ENCODE data around the gene CCL23. TPM values are rescaled to one million over a fixed set of nuclear protein-coding genes. Genes with fewer than 3 reads are reported as not detected.

The CCL23 gene
- polyA plus RNA-seq, 5 donors, result 0.48 to 0.65 (median 0.65) TPM; not detected in 2

DNA sequence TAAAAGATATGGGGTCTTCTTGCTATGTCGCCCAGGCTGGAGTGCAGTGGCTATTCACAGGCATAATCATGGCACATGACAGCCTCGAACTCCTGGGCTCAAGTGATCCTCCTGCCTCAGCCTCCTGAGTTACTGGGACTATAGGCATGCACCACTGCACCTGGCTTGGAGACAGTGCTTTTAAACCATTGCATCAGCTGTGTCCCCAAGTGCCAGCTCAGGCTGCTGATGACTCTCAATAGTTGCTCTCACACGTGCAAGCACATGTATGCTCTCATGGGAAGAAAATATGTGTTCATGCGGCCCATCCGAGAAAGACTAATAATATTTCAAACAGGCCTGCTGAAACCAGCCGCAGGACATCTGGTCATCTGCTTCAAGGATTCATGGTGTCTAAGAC lies 45.2 kb downstream of the CCL23 start:
- DNase-seq, result no peak

DNA sequence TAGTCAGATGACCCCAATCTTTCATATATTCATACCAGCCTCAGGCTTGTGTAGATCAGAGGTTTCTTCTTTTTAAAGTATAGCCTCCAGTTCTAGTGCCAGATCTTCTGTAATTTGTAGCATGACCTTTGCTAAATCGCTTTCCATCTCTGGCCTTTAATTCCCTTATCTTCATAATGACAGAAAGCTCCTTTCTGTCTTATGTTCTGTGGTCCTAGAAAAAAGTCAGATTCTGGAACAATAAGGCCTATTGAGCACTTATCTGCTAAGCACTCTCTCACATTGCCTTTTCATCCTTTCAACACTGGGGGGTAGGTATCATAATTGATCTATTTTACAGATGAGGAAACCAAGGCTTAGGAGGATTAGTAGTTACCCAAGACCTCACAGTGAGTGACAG lies 45.7 kb downstream of the CCL23 start:
- no peak for DNase-seq

DNA sequence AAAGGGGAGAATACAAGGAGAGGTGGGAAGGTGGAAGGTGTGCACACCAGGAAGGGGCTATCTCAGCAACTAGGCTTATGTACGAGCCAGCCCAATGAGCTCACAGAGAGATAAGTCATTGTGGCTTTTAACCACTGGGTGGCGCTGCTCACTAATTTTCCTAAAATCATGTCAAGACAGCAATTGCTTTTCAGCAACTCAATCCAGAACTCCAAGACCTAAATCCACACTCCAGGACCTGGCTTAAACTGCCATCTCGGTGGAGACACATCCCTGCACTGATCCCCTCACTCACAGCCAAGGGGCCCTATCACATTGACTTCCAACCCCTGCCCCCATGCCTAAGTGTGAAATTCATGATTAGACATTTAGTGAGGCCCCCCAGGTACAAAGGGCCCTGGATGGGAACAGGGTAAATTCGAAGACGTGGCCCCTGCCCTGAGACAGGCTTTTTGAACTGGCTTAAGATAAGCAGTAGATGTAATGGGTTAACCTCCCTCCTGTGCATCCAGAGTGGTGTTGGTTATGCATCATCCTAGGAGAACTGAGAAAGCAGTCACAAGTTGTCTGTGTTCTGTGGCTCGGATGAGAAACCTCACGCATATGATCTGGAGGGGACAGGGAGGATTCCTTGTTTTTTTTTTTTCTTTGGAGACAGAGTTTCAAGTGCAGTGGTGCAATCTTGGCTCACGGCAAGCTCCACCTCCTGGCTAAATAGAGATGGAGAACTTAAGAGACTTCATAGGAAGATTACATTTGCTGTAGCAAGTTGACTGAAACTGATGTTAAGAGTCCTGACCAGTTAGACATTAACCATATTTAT lies 48.0 kb downstream of the CCL23 start:
- DNase-seq, result peak; percentile 65 to 79

DNA sequence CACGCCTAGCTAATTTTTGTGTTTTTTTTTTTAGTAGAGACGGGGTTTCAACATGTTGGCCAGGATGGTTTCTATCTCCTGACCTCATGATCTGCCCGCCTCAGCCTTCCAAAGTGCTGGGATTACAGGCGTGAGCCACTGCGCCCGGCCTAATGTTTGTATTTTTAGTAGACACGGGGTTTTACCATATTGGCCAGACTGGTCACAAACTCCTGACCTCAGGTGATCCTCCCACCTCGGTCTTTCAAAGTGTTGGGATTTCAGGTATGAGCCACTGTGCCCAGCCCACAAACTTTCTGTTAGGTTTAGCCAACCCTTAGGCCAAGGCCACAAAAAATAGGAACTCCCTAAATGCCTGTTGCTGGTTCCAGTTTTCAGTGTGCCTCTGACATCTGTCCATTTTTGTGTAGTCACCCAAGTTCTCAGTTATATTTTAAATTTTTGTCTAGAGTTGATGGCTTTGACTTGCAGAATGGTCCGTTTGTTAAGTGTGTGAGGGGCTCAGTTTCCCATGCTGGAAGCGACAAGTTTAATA lies 49.2 kb downstream of the CCL23 start:
- DNase-seq, result no peak

DNA sequence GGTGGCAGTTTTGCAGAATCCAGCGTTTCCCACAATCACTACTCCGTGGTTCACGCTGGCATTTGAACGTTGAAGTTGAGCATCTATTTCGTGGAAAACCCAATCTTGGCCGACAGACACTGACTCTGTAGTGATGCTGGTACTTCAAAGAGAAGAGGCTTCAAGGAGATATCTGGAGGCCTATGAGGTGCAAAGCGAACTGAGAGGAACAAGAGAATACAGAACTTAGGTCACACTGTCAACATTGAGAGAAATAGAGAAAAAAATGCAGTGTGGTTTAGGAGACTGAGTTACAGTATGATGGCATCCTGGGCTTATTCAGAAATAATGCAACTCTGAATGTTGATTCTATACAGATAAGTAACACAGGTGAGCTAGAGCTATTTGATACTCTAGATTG lies 52.5 kb downstream of the CCL23 start:
- no peak for DNase-seq

DNA sequence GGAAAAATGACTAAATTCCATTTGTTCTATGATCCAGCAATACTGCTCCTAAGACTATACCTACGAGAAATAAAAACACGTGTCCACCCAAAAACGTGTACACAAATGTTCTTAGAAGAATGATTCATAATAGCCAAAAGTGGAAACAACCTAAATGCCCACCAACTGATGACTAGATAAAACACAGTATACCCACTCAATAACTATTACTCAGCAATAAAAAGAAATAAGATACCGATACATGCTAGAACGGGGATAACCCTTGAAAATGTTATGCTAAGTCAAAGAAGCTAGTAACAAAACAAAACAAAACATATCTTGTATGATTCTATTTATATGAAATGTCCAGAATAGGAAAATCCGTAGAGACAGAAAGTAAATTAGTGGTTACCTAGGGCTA lies 54.1 kb downstream of the CCL23 start:
- no peak for DNase-seq

Other genes starting within 250 kb of the CCL23 start
- gene MMP28, start 222.3 kb downstream of the CCL23 start, polyA plus RNA-seq (ENCODE audit: insufficient read depth in 1 of 5, insufficient read length in 5 of 5, low replicate concordance in 1 of 5), result 10 to 100 TPM in 1 of 5 donors, 1 to 10 TPM in 4; 7.6 to 10.5 (median 8.8) TPM
- gene TAF15, start 208.5 kb downstream of the CCL23 start, polyA plus RNA-seq (ENCODE audit: insufficient read depth in 1 of 5, insufficient read length in 5 of 5, low replicate concordance in 1 of 5), result 100 to 1,000 TPM; 200 to 261 (median 239) TPM
- under 1 TPM; 0.08 to 0.28 (median 0.16) TPM for gene HEATR9, start 149.1 kb downstream of the CCL23 start, polyA plus RNA-seq (ENCODE audit: insufficient read depth in 1 of 5, insufficient read length in 5 of 5, low replicate concordance in 1 of 5)
- 1 to 10 TPM; 2.7 to 4.4 (median 4.0) TPM for gene CCL5, start 137.6 kb downstream of the CCL23 start, polyA plus RNA-seq (ENCODE audit: insufficient read depth in 1 of 5, insufficient read length in 5 of 5, low replicate concordance in 1 of 5)
- gene RDM1, start 87.2 kb downstream of the CCL23 start, polyA plus RNA-seq (ENCODE audit: insufficient read depth in 1 of 5, insufficient read length in 5 of 5, low replicate concordance in 1 of 5), result 1 to 10 TPM; 2.0 to 3.6 (median 2.5) TPM
- not detected for gene LYZL6, start 74.3 kb downstream of the CCL23 start, polyA plus RNA-seq (ENCODE audit: insufficient read depth in 1 of 5, insufficient read length in 5 of 5, low replicate concordance in 1 of 5)
- gene CCL16, start 36.5 kb downstream of the CCL23 start, polyA plus RNA-seq (ENCODE audit: insufficient read depth in 1 of 5, insufficient read length in 5 of 5, low replicate concordance in 1 of 5), result 1 to 10 TPM in 1 of 5 donors, under 1 TPM in 4; 0.49 to 1.0 (median 0.84) TPM
- 100 to 1,000 TPM in 2 of 5 donors, 10 to 100 TPM in 3; 70.5 to 119 (median 83.9) TPM for gene CCL14, start 31.2 kb downstream of the CCL23 start, polyA plus RNA-seq (ENCODE audit: insufficient read depth in 1 of 5, insufficient read length in 5 of 5, low replicate concordance in 1 of 5)
- gene CCL15, start 16.4 kb downstream of the CCL23 start, polyA plus RNA-seq (ENCODE audit: insufficient read depth in 1 of 5, insufficient read length in 5 of 5, low replicate concordance in 1 of 5), result under 1 TPM; 0.11 to 0.41 (median 0.25) TPM
- under 1 TPM in 2 of 5 donors, not detected in 3; 0.22 to 0.25 TPM for gene CCL18, start 46.3 kb upstream of the CCL23 start, polyA plus RNA-seq (ENCODE audit: insufficient read depth in 1 of 5, insufficient read length in 5 of 5, low replicate concordance in 1 of 5)
- gene CCL3, start 72.2 kb upstream of the CCL23 start, polyA plus RNA-seq (ENCODE audit: insufficient read depth in 1 of 5, insufficient read length in 5 of 5, low replicate concordance in 1 of 5), result 10 to 100 TPM in 2 of 5 donors, 1 to 10 TPM in 3; 2.4 to 12.1 (median 7.9) TPM
- 1 to 10 TPM; 1.5 to 9.7 (median 6.0) TPM for gene CCL4, start 85.9 kb upstream of the CCL23 start, polyA plus RNA-seq (ENCODE audit: insufficient read depth in 1 of 5, insufficient read length in 5 of 5, low replicate concordance in 1 of 5)
- gene TBC1D3B, start 158.7 kb upstream of the CCL23 start, polyA plus RNA-seq (ENCODE audit: insufficient read depth in 1 of 5, insufficient read length in 5 of 5, low replicate concordance in 1 of 5), result 10 to 100 TPM; 11.0 to 23.4 (median 17.4) TPM
- gene CCL3L1, start 178.8 kb upstream of the CCL23 start, polyA plus RNA-seq (ENCODE audit: insufficient read depth in 1 of 5, insufficient read length in 5 of 5, low replicate concordance in 1 of 5), result 1 to 10 TPM in 3 of 5 donors, under 1 TPM in 2; 0.37 to 3.5 (median 1.5) TPM
- gene CCL4L2, start 193.1 kb upstream of the CCL23 start, polyA plus RNA-seq (ENCODE audit: insufficient read depth in 1 of 5, insufficient read length in 5 of 5, low replicate concordance in 1 of 5), result 1 to 10 TPM; 1.3 to 6.5 (median 2.8) TPM
- under 1 TPM in 3 of 5 donors, not detected in 2; 0.30 to 0.68 (median 0.51) TPM for gene TBC1D3I, start 246.6 kb upstream of the CCL23 start, polyA plus RNA-seq (ENCODE audit: insufficient read depth in 1 of 5, insufficient read length in 5 of 5, low replicate concordance in 1 of 5)

Measured in right lung (tissue), 5 donors.